GM12874 (cell line): ENCODE measurements around the gene ANKEF1.

Source experiments
- TF ChIP-seq, protein P1 (sequence below): IDR thresholded peaks from 2 replicates; pipeline ENCODE4 v1.5.1; 2011; ENCODE audit warnings: low read depth, mild to moderate bottlenecking, control low read depth, low read length, moderate library complexity; ENCODE audit not compliant: insufficient read depth

The ANKEF1 gene

GRCh38 chr20:10007747-10008146 lies 27.0 kb upstream of the ANKEF1 start:
- TF ChIP-seq, protein P1, sequence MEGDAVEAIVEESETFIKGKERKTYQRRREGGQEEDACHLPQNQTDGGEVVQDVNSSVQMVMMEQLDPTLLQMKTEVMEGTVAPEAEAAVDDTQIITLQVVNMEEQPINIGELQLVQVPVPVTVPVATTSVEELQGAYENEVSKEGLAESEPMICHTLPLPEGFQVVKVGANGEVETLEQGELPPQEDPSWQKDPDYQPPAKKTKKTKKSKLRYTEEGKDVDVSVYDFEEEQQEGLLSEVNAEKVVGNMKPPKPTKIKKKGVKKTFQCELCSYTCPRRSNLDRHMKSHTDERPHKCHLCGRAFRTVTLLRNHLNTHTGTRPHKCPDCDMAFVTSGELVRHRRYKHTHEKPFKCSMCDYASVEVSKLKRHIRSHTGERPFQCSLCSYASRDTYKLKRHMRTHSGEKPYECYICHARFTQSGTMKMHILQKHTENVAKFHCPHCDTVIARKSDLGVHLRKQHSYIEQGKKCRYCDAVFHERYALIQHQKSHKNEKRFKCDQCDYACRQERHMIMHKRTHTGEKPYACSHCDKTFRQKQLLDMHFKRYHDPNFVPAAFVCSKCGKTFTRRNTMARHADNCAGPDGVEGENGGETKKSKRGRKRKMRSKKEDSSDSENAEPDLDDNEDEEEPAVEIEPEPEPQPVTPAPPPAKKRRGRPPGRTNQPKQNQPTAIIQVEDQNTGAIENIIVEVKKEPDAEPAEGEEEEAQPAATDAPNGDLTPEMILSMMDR: no peak

DNA sequence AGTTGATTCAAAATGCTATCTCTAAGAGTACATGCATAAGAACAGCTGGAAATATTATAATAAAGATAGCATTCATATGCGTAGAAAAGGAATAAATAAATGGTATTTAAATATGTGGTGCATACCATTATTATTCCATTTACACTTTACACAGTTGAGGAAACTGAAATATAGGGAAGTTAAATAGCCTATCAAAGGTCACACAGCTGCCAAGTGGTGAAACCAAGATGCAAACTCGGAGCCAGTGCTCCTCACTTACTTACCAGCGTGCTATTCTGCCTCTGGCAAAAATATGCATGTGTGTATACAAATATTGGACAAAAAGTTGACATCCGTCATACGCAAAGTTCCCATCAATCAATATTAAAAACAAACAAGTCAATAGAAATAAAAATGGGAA lies 22.3 kb upstream of the ANKEF1 start:
- TF ChIP-seq, protein P1: no peak

DNA sequence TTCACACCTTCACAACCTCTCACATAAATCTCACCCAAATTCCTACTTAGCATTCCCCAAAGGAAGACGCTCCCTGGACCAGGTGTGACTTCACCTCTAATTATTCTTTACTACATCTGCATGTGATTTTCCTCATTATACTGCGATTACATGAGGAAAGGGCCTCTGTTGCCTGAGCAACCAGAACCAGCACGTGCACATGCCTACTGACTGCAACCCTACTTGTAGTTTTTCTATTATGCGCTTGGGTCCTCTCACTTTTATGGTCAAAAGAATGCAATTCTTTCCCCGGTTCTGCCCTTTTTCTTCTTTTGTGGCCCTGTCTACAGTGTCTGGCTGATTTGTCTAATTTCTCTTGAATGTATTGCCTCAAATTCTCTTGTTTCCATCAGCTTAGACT lies 20.4 kb upstream of the ANKEF1 start:
- TF ChIP-seq, protein P1: no peak

DNA sequence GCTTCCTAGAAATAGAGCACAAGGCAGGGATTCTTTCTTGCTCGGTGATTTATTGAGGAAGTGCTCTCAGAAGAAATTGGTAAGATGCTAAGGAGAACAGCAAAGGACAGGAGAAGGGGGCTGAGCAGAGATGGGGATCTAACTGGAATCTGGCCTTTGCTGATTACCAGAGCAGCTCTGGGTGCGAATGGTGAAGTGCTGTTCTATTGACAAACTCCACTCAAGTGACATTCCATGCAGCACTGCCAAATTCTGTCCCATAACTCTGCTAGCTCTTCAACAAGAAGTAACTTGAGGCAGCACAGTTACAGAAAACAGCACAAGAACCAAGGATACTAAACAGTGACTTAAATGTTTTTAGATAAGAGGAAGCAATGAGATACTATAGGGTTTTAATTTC lies 13.8 kb upstream of the ANKEF1 start:
- TF ChIP-seq, protein P1: no peak

DNA sequence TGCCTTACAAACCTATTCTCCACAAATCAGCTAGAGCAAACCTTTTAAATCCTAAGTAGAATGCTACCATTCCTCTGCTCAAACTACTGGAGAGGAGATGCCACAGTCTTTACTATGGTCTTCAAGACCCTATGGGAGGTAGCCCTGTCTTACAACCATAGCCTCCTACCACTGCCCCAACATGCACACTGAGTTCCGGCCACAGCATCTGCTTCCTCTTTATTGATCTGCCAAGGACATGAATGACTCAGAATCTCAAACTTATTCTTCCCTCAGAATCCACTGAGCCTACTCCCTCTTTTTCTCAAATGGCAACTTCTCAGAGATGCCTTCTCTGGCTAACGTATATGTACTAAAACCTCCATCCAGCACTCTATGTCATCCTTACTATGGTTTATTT lies 12.2 kb upstream of the ANKEF1 start:
- TF ChIP-seq, protein P1: no peak

DNA sequence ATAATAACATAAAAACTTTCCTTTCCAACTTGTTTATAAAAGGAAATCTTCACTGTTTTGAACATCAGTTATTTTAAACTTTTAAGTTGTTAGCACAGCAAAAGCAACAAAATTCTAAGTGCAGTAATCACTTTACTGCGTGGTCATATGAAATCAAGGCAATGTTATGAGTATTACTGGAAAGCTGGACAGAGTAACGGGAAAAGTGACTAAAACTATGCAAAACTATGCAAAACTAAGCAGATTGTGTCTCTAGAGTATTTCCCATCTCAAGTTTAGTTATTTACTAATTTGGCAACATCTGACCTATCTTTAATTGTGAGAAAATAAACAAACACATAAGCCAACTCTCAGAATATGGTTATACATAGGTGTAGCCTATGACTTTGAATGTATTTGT lies 10.9 kb upstream of the ANKEF1 start:
- TF ChIP-seq, protein P1: no peak

GRCh38 chr20:10033905-10034650 lies 709 bp upstream of the ANKEF1 start:
- TF ChIP-seq, protein P1: no peak
